Activated naive CD8-positive, alpha-beta T cell treated with anti-CD3 and anti-CD28 coated beads, Interleukin-2, amount 50 U/mL, for 16 hours (primary cell): ENCODE data around the gene XIST.
"Not testable (repeated sequence)": the region's sequence is repeated elsewhere in the genome, so short reads cannot be mapped to it uniquely, and the experiment has no call there.

ENCODE experiments used
- DNase-seq: peaks from one replicate; pipeline ENCODE4 v3.0.0-alpha.2; 2020; ENCODE audit warnings: low read depth, low spot score

XIST gene

GRCh38 chrX:73804109-73804508, 48.4 kb downstream of the XIST start:
- DNase-seq, result not testable (repeated sequence)

- DNase-seq, result no peak
Measured at GRCh38 chrX:73799888-73800287, 52.6 kb downstream of the XIST start.

- not testable (repeated sequence) for DNase-seq
Measured at GRCh38 chrX:73792511-73792910, 60.0 kb downstream of the XIST start.

DNA sequence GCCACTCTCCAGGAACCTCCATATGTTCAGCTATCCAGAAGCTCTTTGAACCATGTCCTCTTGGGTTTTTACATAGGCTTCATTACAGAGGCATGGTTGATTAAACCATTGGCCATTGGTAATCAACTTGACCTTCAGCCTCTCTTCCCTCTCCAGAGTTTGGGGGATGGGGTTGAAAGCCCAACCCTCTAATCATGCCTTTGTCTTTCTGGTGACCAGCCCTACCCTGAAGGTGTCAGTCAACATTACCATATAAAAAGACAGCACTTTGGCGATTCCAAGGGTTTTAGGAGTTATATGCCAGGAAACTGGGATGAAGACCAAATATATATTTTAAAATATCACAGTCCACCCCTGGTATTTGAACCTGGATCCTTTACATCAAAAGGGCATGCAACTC, 67.0 kb downstream of the XIST start:
- DNase-seq, result no peak
